Glutamatergic neuron (in vitro differentiated cells): ENCODE data around the gene TEX54. TPM values are rescaled to one million over a fixed set of nuclear protein-coding genes. Genes with fewer than 3 reads are reported as not detected.
"Not testable (repeated sequence)": the region's sequence is repeated elsewhere in the genome, so short reads cannot be mapped to it uniquely, and the experiment has no call there.

ENCODE experiments used
- DNase-seq: peaks from one replicate; pipeline ENCODE4 v3.0.0; 2022
- H3K27ac Mint-ChIP-seq: one replicate; pipeline ENCODE4 v1.8.0; 2020; ENCODE audit warnings: mild to moderate bottlenecking, mixed read lengths, inconsistent platforms; ENCODE audit not compliant: unreplicated experiment
- H3K27me3 Mint-ChIP-seq: one replicate; pipeline ENCODE4 v1.8.0; 2020; ENCODE audit warnings: mild to moderate bottlenecking, moderate library complexity, mixed read lengths, inconsistent platforms; ENCODE audit not compliant: unreplicated experiment
- H3K36me3 Mint-ChIP-seq: one replicate; pipeline ENCODE4 v1.8.0; 2020; ENCODE audit warnings: mild to moderate bottlenecking, mixed read lengths, inconsistent platforms; ENCODE audit not compliant: unreplicated experiment
- H3K4me1 Mint-ChIP-seq: one replicate; pipeline ENCODE4 v1.8.0; 2020; ENCODE audit warnings: mild to moderate bottlenecking, low read depth, mixed read lengths, inconsistent platforms; ENCODE audit not compliant: unreplicated experiment
- H3K4me3 Mint-ChIP-seq: one replicate; pipeline ENCODE4 v1.8.0; 2020; ENCODE audit warnings: mild to moderate bottlenecking, mixed read lengths, inconsistent platforms; ENCODE audit not compliant: unreplicated experiment
- H3K9me3 Mint-ChIP-seq: one replicate; pipeline ENCODE4 v1.8.0; 2020; ENCODE audit warnings: mild to moderate bottlenecking, moderate library complexity, mixed read lengths, inconsistent platforms; ENCODE audit not compliant: unreplicated experiment
- total RNA-seq: library from RNA; stranded (reverse); fragmentation: NEBNext Ultra II Directional; extraction: Animal tissue kit (Norgen Biotek cat#: 25700); gene quantifications from one replicate; pipeline ENCODE4 v1.2.1, GENCODE V29; 2021; ENCODE audit not compliant: unreplicated experiment
- TF ChIP-seq, protein P1 (sequence below): fragments of 200-600 bp; sonication (generic); IDR thresholded peaks from one replicate; pipeline ENCODE4 v1.5.0; 2021; ENCODE audit not compliant: partially characterized antibody, unreplicated experiment

TEX54 gene
- total RNA-seq, 1 donor from 2014 or later, result 1.0 TPM

DNA sequence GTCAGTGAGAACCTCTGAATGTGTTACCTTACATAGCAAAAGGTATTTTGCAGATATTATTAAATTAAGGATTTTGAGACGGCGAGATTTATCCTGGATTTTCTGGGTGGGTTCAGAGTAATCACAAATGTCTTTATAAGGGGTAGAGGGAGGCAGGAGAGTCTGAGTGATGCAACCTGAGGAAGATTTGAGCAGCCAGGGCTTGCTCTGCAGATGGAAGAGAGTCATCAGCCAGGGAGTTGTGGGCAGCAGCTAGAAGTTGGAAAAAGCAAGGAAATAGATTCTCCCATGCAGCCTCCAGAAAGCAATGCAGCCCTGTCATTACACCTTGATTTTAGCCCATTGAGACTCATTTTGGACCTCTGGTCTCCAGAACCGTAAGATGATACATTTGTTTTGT, 10.8 kb upstream of the TEX54 start:
- peaks cover 14% of the 10 kb centered on the region for H3K27me3 Mint-ChIP-seq
- peaks cover 2% of the 10 kb centered on the region for H3K4me1 Mint-ChIP-seq
- H3K4me3 Mint-ChIP-seq, result no peak overlapping the region
- TF ChIP-seq, protein P1, sequence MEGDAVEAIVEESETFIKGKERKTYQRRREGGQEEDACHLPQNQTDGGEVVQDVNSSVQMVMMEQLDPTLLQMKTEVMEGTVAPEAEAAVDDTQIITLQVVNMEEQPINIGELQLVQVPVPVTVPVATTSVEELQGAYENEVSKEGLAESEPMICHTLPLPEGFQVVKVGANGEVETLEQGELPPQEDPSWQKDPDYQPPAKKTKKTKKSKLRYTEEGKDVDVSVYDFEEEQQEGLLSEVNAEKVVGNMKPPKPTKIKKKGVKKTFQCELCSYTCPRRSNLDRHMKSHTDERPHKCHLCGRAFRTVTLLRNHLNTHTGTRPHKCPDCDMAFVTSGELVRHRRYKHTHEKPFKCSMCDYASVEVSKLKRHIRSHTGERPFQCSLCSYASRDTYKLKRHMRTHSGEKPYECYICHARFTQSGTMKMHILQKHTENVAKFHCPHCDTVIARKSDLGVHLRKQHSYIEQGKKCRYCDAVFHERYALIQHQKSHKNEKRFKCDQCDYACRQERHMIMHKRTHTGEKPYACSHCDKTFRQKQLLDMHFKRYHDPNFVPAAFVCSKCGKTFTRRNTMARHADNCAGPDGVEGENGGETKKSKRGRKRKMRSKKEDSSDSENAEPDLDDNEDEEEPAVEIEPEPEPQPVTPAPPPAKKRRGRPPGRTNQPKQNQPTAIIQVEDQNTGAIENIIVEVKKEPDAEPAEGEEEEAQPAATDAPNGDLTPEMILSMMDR, result no peak
- H3K27ac Mint-ChIP-seq, result peak overlapping the region; percentile 30
- DNase-seq, result no peak
- peaks cover 15% of the 10 kb centered on the region for H3K9me3 Mint-ChIP-seq
- H3K36me3 Mint-ChIP-seq, result no peaks in the 10 kb centered on the region

DNA sequence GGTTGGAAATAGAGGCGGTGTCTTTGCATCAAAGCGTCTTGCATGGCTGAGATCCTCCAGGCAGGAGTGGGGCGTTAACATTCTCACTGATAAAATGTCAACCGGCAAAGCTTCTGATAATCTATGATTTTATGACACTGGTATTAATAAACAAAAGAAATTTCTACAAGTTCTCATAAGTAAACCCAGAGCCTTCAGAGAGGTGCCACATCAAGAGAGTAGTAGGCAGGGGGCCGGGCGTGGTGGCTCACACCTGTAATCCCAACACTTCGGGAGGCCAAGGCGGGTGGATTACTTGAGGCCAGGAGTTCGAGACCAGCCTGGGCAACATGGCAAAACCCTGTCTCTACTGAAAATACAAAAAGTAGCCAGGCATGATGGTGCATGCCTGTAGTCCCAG, 10.2 kb upstream of the TEX54 start:
- not testable (repeated sequence) for DNase-seq, H3K4me1 Mint-ChIP-seq, H3K4me3 Mint-ChIP-seq, H3K36me3 Mint-ChIP-seq, H3K27ac Mint-ChIP-seq
- Mint-ChIP-seq H3K27me3 (peaks cover 14% of the 10 kb centered on the region), H3K9me3 (peaks cover 15% of the 10 kb centered on the region)

DNA sequence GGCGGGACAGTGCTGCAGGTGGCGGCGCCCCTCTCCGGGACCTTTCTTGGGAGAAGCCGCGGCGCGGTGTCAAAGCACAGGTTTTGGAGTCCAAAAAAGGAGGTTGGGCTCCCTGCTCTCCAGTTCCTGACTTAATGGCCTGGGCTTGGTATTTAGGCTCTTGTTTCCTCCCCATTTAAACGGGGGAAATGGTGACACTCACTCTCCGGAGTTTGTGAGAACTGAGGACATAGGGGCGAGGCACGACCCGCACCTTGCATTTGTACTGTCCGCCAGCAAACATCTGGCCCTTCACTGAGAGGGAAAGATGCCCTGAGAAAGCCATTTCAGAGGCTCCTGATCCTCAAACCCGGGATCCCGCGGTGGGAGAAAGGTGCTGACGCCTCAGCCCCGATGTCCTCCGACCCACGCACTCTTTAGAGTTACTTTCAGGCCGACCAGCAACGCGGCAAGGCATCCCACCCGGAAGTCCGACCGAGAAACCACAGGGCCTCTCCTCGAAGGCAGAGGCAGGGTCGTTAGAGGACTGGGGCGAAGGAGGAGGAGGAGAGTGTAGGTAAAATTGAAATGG, 9.6 kb upstream of the TEX54 start:
- TF ChIP-seq, protein P1, result no peak
- Mint-ChIP-seq H3K27me3 (peaks cover 14% of the 10 kb centered on the region), H3K9me3 (peaks cover 15% of the 10 kb centered on the region), H3K36me3 (no peaks in the 10 kb centered on the region), H3K4me1 (peaks cover 2% of the 10 kb centered on the region), H3K27ac (no peak overlapping the region), H3K4me3 (no peak overlapping the region)
- DNase-seq, result peak; percentile 38

DNA sequence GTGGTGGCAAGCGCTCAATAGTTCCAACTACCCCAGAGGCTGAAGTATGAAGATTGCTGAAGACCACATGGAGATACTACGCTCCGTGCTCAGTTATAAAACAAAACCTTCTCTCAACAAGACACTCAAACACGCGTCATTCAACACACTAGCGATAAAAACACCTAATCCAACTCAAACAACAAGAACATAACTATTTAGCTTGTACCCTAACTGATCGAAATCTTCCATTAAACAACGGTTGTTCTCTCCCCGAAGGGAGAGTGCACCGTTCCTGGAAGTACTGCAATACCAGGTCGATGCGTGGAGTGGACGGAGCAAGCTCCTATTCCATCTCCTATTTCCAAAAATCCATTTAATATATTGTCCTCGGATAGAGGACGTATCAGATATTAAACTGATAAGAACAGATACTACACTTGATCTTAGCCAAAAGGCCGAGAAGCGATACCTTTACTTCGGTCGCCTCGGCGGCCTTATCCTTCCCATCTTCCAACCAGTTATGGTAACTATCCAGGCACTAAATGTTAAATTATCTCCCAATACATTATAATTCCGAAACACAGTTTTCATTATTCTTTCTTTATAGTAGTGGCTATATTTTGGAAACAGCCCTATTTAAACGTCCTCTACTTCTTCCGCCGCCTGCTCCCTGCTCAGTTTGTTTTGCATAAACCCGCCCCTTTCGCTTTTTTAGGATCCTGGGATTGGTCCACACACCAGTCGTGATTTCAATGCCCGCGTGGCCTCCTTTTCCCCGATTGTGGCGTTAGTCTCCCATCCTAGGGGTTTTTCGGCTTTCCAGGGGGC, 8.9 kb upstream of the TEX54 start:
- Mint-ChIP-seq H3K27me3 (peaks cover 14% of the 10 kb centered on the region), H3K27ac (no peak overlapping the region), H3K9me3 (peaks cover 17% of the 10 kb centered on the region), H3K4me3 (no peak overlapping the region), H3K4me1 (peaks cover 2% of the 10 kb centered on the region), H3K36me3 (peaks cover 1% of the 10 kb centered on the region)
- TF ChIP-seq, protein P1, result no peak
- DNase-seq, result peak; percentile 79

DNA sequence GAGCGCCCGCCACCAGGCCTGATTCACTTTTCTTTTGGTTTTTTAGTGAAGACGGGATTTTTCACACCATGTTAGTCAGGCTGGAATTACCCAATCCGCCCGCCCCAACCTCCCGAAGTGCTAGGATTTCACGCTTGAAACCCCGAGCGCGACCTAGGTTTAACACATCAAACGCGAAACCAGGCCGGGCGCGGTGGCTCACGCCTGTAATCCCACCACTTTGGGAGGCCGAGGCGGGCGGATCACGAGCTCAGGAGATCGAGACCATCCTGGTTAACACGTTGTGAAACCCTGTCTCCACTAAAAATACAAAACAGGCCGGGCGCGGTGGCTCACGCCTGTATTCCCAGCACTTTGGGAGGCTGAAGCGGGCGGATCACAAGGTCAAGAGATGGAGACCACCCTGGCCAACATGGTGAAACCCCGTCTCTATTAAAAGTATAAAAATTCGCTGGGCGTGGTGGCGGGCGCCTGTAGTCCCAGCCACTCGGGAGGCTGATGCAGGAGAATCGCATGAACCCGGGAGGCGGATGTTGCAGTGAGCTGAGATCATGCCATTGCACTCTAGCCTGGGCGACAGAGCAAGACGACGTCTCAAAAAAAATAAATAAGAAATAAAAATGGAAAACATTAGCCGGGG, 8.2 kb upstream of the TEX54 start:
- not testable (repeated sequence) for H3K4me3 Mint-ChIP-seq, H3K36me3 Mint-ChIP-seq, H3K27ac Mint-ChIP-seq, H3K4me1 Mint-ChIP-seq
- H3K9me3 Mint-ChIP-seq, result peaks cover 18% of the 10 kb centered on the region
- peak; percentile 55 for DNase-seq
- peaks cover 14% of the 10 kb centered on the region for H3K27me3 Mint-ChIP-seq
